Panc1 (cell line): ENCODE results near the gene CLGN. TPM values are rescaled to one million over a fixed set of nuclear protein-coding genes. Genes with fewer than 3 reads are reported as not detected.

ENCODE experiments used
- ATAC-seq: fragments of 200-7000 bp; cut with Tn5 transposase; 2 replicates; pipeline ENCODE4 v1.9.1; 2020; ENCODE audit warnings: mild to moderate bottlenecking, moderate library complexity
- Bru-seq: library from RNA; stranded (reverse); fragments of 400-500 nt; gene quantifications from one replicate; lab custom pipeline; 2021; lab: Mats Ljungman, UMichigan
- BruChase-seq, 2 experiments: library from RNA; stranded (reverse); fragments of 400-500 nt; gene quantifications; one replicate each; lab custom pipeline; 2021; lab: Mats Ljungman, UMichigan
- BruUV-seq: library from RNA; stranded (reverse); fragments of 400-500 nt; replicated peaks from 2 replicates; lab custom pipeline; 2021; lab: Mats Ljungman, UMichigan
- CTCF ChIA-PET: fragments of 300-600 bp; sonication (Branson Sonifier 250); formaldehyde crosslinking; loops from one replicate; lab custom pipeline; 2022; ENCODE audit warnings: antibody characterized with exemption; lab: Charles Lee
- POLR2A ChIA-PET: fragments of 300-600 bp; sonication (Branson Sonifier 250); formaldehyde crosslinking; loops from one replicate; lab custom pipeline; 2022; ENCODE audit warnings: antibody characterized with exemption; lab: Charles Lee
- DNase-seq: peaks from one replicate; pipeline ENCODE4 v3.0.0-alpha.2; 2010; ENCODE audit warnings: low read depth, low spot score
- H3K27ac ChIP-seq: 2 replicates; pipeline ENCODE4 v1.5.1; 2011; ENCODE audit warnings: mild to moderate bottlenecking, low read length, inconsistent platforms
- H3K27me3 ChIP-seq: fragments of 200-500 bp; sonication (Bioruptor generic); 2 replicates; pipeline ENCODE4 v1.6.0; 2014; ENCODE audit warnings: low read length, inconsistent platforms; ENCODE audit not compliant: control insufficient read depth, insufficient read depth
- H3K36me3 ChIP-seq: fragments of 200-500 bp; sonication (Bioruptor generic); 2 replicates; pipeline ENCODE4 v1.5.1; 2014; ENCODE audit warnings: inconsistent platforms, mild to moderate bottlenecking, low read length, moderate library complexity; ENCODE audit not compliant: control insufficient read depth, insufficient read depth
- H3K4me1 ChIP-seq: 2 replicates; pipeline ENCODE4 v1.5.1; 2011; ENCODE audit warnings: inconsistent platforms, mild to moderate bottlenecking, low read length, moderate library complexity; ENCODE audit not compliant: control insufficient read depth, insufficient read depth
- H3K4me3 ChIP-seq, 2 experiments: 2 replicates each; pipeline ENCODE4 v1.5.1; 2011 to 2012; ENCODE audit warnings: low read depth in 2 of 2, low read length in 2 of 2, mild to moderate bottlenecking in 2 of 2, inconsistent platforms in 1 of 2, moderate library complexity in 1 of 2
- H3K9me3 ChIP-seq: fragments of 200-500 bp; sonication (Bioruptor generic); 2 replicates; pipeline ENCODE4 v1.5.1; 2014; ENCODE audit warnings: low read depth, mild to moderate bottlenecking, inconsistent platforms, low read length, moderate library complexity; ENCODE audit not compliant: control insufficient read depth, insufficient read depth
- CTCF ChIP-seq: fragments of 450-650 bp; IDR thresholded peaks from 2 replicates; pipeline ENCODE4 v1.5.1; 2017; ENCODE audit warnings: mild to moderate bottlenecking
- POLR2AphosphoS5 ChIP-seq: IDR thresholded peaks from 2 replicates; pipeline ENCODE4 v1.6.1; 2012; ENCODE audit warnings: mild to moderate bottlenecking, low read depth, low read length, moderate library complexity
- REST ChIP-seq, 2 experiments: IDR thresholded peaks; 2 replicates each; pipeline ENCODE4 v1.6.1; 2011 to 2012; ENCODE audit warnings: low read depth in 2 of 2, control low read depth in 1 of 2, low read length in 1 of 2, mild to moderate bottlenecking in 1 of 2, moderate library complexity in 1 of 2; ENCODE audit not compliant: insufficient read depth in 1 of 2
- SIN3A ChIP-seq: IDR thresholded peaks from 2 replicates; pipeline ENCODE4 v1.6.1; 2012; ENCODE audit warnings: low read depth, mild to moderate bottlenecking, low read length, moderate library complexity, borderline replicate concordance; ENCODE audit not compliant: insufficient read depth
- TCF7L2 ChIP-seq: IDR thresholded peaks from 2 replicates; pipeline ENCODE4 v1.6.1; 2011; ENCODE audit warnings: mild to moderate bottlenecking, low read depth, low read length, inconsistent platforms
- in situ Hi-C: cut with HindIII; loops from 2 replicates; pipeline ENCODE4 v1.10.0; 2016; ENCODE audit warnings: low sequenced_read_pairs, low pct_unique_long_range_greater_than_20kb
- intact Hi-C: fragments of 100-400 bp; cut with micrococcal nuclease; formaldehyde crosslinking; loops from one replicate; pipeline ENCODE4 v1.10.0; 2022; ENCODE audit not compliant: unreplicated experiment
- long read RNA-seq: library from polyadenylated mRNA; unstranded; transcript quantifications from one replicate; pipeline ENCODE4 v2.0.0, GENCODE V29; 2021; ENCODE audit not compliant: unreplicated experiment
- polyA plus RNA-seq: library from polyadenylated mRNA; unstranded; fragments of >200 nt; gene quantifications from one replicate; pipeline ENCODE4 v1.2.1, GENCODE V29; 2012; ENCODE audit warnings: missing spikeins; ENCODE audit not compliant: insufficient read length
- total RNA-seq: library from RNA; stranded (reverse); gene quantifications from one replicate; pipeline ENCODE4 v1.2.1, GENCODE V29; 2021; ENCODE audit not compliant: unreplicated experiment

The CLGN gene, protein sequence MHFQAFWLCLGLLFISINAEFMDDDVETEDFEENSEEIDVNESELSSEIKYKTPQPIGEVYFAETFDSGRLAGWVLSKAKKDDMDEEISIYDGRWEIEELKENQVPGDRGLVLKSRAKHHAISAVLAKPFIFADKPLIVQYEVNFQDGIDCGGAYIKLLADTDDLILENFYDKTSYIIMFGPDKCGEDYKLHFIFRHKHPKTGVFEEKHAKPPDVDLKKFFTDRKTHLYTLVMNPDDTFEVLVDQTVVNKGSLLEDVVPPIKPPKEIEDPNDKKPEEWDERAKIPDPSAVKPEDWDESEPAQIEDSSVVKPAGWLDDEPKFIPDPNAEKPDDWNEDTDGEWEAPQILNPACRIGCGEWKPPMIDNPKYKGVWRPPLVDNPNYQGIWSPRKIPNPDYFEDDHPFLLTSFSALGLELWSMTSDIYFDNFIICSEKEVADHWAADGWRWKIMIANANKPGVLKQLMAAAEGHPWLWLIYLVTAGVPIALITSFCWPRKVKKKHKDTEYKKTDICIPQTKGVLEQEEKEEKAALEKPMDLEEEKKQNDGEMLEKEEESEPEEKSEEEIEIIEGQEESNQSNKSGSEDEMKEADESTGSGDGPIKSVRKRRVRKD
- total RNA-seq = 5.4 TPM
- 2.1 TPM for polyA plus RNA-seq
- Bru-seq, nascent RNA = percentile 45 among the genes with signal in this experiment
- BruChase-seq, experiment 1, labeled RNA remaining after a 2-hour chase = percentile 42 among the genes with signal in this experiment
- BruChase-seq, experiment 2, labeled RNA remaining after a 6-hour chase = percentile 51 among the genes with signal in this experiment
- long read RNA-seq, transcript CLGN-201 (15 exons, 3,043 nt) = major isoform, 7 of 15 reads
- long read RNA-seq, partial matches to known transcripts = 8 of 15 reads
- long read RNA-seq, other reads (novel, unspliced or antisense) = 0 of 15 reads

- CTCF ChIA-PET = interaction anchor here (0.6 to 1.1 kb wide), 3 partner anchors 18 to 67 kb away, joined by 4 to 5 read pairs (median 5); no protein-coding TSS in a partner anchor
- TF ChIP-seq POLR2AphosphoS5 = no peak
- TF ChIP-seq TCF7L2 = no peak; the same call in 1 of the 2 replicates
- no peak for TF ChIP-seq REST (IDR thresholded peaks at IDR 0.05; ENCODE audit: insufficient read depth in 1 of 2, low read depth in 2 of 2, low read length in 1 of 2)
- TF ChIP-seq CTCF = peak; percentile 76
- TF ChIP-seq SIN3A = peak; percentile 65; the same call in 1 of the 2 replicates
- POLR2A ChIA-PET = interaction anchor here (0.7 kb wide), 1 partner anchor 62 kb away, joined by 3 read pairs; no protein-coding TSS in a partner anchor
- BruUV-seq = no TSS peak
- intact Hi-C loops (no loop called here), in situ Hi-C loops (no loop called here)
- Histone ChIP-seq H3K4me3 (peak within 1 kb of the TSS; percentile 71 to 81), H3K36me3 (no peaks in the 10 kb centered on the region), H3K9me3 (no peaks in the 10 kb centered on the region), H3K27ac (peak within 1 kb of the TSS; percentile 67), H3K27me3 (no peaks in the 10 kb centered on the region), H3K4me1 (peaks cover 9% of the 10 kb centered on the region)
- DNase-seq = peak; percentile 28
- ATAC-seq = peak; percentile 98
These were observed at the start of gene CLGN for GRCh38 chr4:140427106-140427918. Gene CLGN, minus strand, starts transcription at chr4:140427648. Its CDS starts 14,570 bp downstream, at chr4:140413078.

- no peaks in the 10 kb centered on the region for H3K4me1 ChIP-seq
- no peaks in the 10 kb centered on the region for H3K9me3 ChIP-seq
- H3K27ac ChIP-seq = no peak overlapping the region
- no peak for DNase-seq
- POLR2A ChIA-PET = no interaction called here
- intact Hi-C loops (no loop called here), in situ Hi-C loops (no loop called here)
- H3K27me3 ChIP-seq = no peaks in the 10 kb centered on the region
- no TSS peak for BruUV-seq
- CTCF ChIA-PET = no interaction called here
- ATAC-seq = no peak
- H3K36me3 ChIP-seq = no peaks in the 10 kb centered on the region
- TF ChIP-seq POLR2AphosphoS5 = no peak
- no peak for TF ChIP-seq CTCF
- no peak for TF ChIP-seq REST (IDR thresholded peaks at IDR 0.05; ENCODE audit: insufficient read depth in 1 of 2, low read depth in 2 of 2, low read length in 1 of 2)
- TF ChIP-seq SIN3A = no peak
- no peak for TF ChIP-seq TCF7L2
- no peak overlapping the region for H3K4me3 ChIP-seq
These were observed 44.7 kb upstream of the CLGN start for GRCh38 chr4:140472156-140472555.
